WERI-Rb-1 (cell line): ENCODE measurements around the gene WWC1.

Experiments
- DNase-seq: peaks from one replicate; pipeline ENCODE4 v3.0.0-alpha.2; 2020
- H3K27ac ChIP-seq: fragments of 250-450 bp; sonication (Bioruptor Pico); 2 replicates; pipeline ENCODE4 v1.5.1; 2020; ENCODE audit warnings: mild to moderate bottlenecking, moderate library complexity
- H3K27me3 ChIP-seq: fragments of 250-450 bp; sonication (Bioruptor Pico); 2 replicates; pipeline ENCODE4 v1.5.1; 2021; ENCODE audit warnings: mild to moderate bottlenecking, low read depth, moderate library complexity; ENCODE audit not compliant: insufficient read depth, severe bottlenecking
- H3K36me3 ChIP-seq: fragments of 250-450 bp; sonication (Bioruptor Pico); 2 replicates; pipeline ENCODE4 v1.5.1; 2020; ENCODE audit warnings: mild to moderate bottlenecking, moderate library complexity
- H3K4me3 ChIP-seq: 2 replicates; pipeline ENCODE4 v1.5.1; 2011; ENCODE audit warnings: low read depth, mild to moderate bottlenecking, control low read depth, low read length
- H3K9me3 ChIP-seq: fragments of 250-450 bp; sonication (Bioruptor Pico); 2 replicates; pipeline ENCODE4 v1.5.1; 2021; ENCODE audit warnings: mild to moderate bottlenecking, moderate library complexity; ENCODE audit not compliant: severe bottlenecking
- TF ChIP-seq, protein P1 (sequence below): IDR thresholded peaks from 2 replicates; pipeline ENCODE4 v1.5.1; 2011; ENCODE audit warnings: low read depth, mild to moderate bottlenecking, control low read depth, inconsistent platforms, low read length

The WWC1 gene

DNA sequence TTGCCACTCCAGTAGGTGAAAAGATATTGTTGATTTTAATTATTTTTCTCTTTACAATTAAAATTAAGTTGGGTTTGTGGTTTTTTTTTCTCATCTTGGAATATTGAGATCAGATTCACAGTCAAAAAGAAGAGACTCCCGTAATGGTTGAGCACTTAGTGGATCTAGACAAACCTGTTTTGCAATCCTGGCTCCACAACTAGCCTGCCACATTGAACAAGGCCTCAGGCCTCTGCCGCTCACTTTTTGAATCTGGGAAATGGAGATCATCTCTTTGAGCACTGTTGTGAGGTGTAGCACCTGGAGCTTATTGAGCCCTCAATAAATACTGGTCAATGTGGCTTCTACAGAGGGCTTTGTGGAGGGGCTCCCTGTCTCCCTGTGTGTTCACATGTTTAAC, 157.7 kb downstream of the WWC1 start:
- Histone ChIP-seq H3K9me3 (no peaks in the 10 kb centered on the region), H3K4me3 (no peak overlapping the region), H3K27ac (no peak overlapping the region), H3K27me3 (no peaks in the 10 kb centered on the region), H3K36me3 (peaks cover 21% of the 10 kb centered on the region)
- TF ChIP-seq, protein P1, sequence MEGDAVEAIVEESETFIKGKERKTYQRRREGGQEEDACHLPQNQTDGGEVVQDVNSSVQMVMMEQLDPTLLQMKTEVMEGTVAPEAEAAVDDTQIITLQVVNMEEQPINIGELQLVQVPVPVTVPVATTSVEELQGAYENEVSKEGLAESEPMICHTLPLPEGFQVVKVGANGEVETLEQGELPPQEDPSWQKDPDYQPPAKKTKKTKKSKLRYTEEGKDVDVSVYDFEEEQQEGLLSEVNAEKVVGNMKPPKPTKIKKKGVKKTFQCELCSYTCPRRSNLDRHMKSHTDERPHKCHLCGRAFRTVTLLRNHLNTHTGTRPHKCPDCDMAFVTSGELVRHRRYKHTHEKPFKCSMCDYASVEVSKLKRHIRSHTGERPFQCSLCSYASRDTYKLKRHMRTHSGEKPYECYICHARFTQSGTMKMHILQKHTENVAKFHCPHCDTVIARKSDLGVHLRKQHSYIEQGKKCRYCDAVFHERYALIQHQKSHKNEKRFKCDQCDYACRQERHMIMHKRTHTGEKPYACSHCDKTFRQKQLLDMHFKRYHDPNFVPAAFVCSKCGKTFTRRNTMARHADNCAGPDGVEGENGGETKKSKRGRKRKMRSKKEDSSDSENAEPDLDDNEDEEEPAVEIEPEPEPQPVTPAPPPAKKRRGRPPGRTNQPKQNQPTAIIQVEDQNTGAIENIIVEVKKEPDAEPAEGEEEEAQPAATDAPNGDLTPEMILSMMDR = no peak
- DNase-seq = no peak

DNA sequence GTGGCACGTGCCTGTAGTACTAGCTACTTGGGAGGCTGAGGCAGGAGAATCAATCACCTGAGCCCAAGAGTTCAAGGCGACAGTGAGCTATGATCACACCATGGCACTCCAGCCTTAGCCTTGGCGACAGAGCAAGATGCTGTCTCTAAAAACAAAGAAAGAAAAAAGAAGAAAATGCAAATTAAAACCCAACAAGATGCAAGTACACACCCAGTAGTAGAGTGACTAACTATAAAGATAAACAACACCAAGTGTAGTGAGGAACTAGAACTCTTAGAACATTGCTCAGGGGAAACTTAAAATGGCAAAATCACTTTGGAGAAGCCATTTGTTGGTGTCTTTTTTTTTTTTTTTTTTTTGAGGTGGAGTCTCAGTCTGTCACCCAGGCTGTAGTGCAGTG, 160.1 kb downstream of the WWC1 start:
- no peaks in the 10 kb centered on the region for H3K9me3 ChIP-seq
- H3K27ac ChIP-seq = no peak overlapping the region
- TF ChIP-seq, protein P1 = no peak
- no peaks in the 10 kb centered on the region for H3K27me3 ChIP-seq
- DNase-seq = no peak
- H3K36me3 ChIP-seq = peaks cover 31% of the 10 kb centered on the region
- no peak overlapping the region for H3K4me3 ChIP-seq

DNA sequence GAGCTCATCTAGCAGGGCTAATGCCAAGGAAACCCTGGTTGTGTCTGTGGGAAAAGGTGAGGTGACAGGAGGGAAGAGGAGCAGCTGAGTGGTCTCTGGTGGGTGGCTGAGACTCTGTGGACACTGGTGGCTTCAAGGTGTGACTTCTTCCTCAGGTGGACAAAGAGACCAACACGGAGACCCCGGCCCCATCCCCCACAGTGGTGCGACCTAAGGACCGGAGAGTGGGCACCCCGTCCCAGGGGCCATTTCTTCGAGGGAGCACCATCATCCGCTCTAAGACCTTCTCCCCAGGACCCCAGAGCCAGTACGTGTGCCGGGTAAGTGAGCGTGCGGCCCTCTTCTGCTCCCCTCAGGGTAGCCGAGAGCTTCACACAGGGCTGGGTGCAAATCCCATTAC, 163.8 kb downstream of the WWC1 start:
- TF ChIP-seq, protein P1 = no peak
- Histone ChIP-seq H3K27ac (no peak overlapping the region), H3K27me3 (no peaks in the 10 kb centered on the region), H3K9me3 (no peaks in the 10 kb centered on the region), H3K36me3 (peaks cover 56% of the 10 kb centered on the region), H3K4me3 (no peak overlapping the region)
- DNase-seq = no peak

DNA sequence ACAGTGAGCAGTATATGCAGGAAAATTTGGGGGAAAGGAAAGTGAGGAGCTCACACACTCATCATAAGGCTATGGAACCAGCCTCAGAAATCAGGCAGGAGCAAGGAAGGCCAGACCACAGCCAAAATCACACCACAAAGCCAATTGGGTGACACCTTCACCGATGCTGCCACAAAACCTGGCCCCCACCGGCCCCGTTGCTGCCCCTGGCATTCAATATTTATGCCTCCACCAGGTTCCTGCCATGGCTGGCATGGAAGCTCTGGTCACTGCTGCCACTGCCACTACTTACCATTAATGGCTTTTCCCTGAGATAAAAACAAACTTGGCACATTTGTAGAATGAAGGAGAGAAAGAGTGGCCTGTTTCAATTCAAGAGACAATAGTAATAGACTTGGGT, 166.1 kb downstream of the WWC1 start:
- H3K27me3 ChIP-seq = no peaks in the 10 kb centered on the region
- H3K27ac ChIP-seq = no peak overlapping the region
- TF ChIP-seq, protein P1 = no peak
- H3K4me3 ChIP-seq = no peak overlapping the region
- H3K9me3 ChIP-seq = no peaks in the 10 kb centered on the region
- no peak for DNase-seq
- H3K36me3 ChIP-seq = peaks cover 65% of the 10 kb centered on the region

DNA sequence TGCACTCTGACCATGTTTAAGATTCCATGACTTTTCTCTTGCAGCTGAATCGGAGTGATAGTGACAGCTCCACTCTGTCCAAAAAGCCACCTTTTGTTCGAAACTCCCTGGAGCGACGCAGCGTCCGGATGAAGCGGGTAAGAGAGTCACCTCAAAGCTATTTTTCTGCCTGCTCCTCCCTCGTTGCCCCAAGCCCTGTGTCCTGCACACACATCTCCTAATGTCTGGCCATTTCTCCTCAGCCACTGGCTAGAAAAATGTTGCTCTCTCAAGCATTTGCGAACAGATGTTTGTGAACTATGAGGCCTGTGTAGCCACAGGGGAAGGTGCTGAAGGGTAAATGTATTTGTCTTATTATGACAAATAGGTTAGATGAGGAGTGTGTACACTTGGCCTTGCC, 169.2 kb downstream of the WWC1 start:
- no peaks in the 10 kb centered on the region for H3K27me3 ChIP-seq
- no peak for DNase-seq
- no peaks in the 10 kb centered on the region for H3K9me3 ChIP-seq
- H3K4me3 ChIP-seq = no peak overlapping the region
- TF ChIP-seq, protein P1 = no peak
- H3K27ac ChIP-seq = no peak overlapping the region
- H3K36me3 ChIP-seq = peaks cover 72% of the 10 kb centered on the region

DNA sequence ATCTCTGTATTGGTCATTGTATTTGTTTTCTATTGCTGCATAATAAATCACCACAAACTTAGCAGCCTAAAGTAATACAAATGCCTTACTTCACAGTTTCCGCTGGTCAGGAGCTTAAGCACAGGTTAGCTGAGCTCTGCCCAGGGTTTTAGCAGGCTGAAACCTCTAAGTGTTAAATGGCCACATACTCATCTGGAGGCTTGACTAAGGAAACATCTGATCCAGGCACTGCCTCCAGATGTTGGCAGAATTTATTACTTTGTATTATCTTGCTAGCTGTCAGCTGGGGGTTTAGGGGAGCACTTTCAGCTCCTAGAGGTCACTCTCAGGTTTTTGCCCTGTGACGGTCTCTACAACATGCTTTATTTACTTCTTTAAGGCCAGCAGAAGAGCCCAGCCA, 171.6 kb downstream of the WWC1 start:
- DNase-seq = no peak
- Histone ChIP-seq H3K27me3 (no peaks in the 10 kb centered on the region), H3K36me3 (peaks cover 59% of the 10 kb centered on the region), H3K27ac (no peak overlapping the region), H3K4me3 (no peak overlapping the region), H3K9me3 (no peaks in the 10 kb centered on the region)
- TF ChIP-seq, protein P1 = no peak
